Stimulated activated CD4-positive, alpha-beta T cell treated with anti-CD3 and anti-CD28 coated beads, TNF-alpha, amount 100 ng/mL, for 1 hour (primary cell): Measurements from ENCODE around the gene MSL2.
"Not testable (repeated sequence)": the region's sequence is repeated elsewhere in the genome, so short reads cannot be mapped to it uniquely, and the experiment has no call there.

Experiments
- DNase-seq, 3 donors: peaks; one replicate each; pipeline ENCODE4 v3.0.0-alpha.2; 2020; ENCODE audit warnings: low read depth in 3 of 3, low spot score in 1 of 3

Gene MSL2

DNA sequence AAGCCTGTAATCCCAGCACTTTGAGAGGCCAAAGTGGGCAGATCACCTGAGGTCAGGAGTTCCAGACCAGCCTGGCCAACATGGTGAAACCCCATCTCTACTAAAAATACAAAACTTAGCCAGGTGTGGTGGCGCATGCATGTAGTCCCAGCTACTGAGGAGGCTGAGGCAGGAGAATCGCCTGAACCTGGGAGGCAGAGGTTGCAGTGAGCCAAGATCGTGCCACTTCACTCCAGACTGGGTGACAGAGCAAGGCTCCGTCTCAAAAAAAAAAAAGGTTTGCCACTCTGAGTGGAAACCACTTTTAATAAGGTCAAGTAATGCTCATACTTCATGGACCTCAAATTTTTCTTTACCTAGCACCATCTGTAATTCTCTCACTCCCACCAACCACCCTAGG, 51.7 kb downstream of the MSL2 start:
- DNase-seq = not testable (repeated sequence)

DNA sequence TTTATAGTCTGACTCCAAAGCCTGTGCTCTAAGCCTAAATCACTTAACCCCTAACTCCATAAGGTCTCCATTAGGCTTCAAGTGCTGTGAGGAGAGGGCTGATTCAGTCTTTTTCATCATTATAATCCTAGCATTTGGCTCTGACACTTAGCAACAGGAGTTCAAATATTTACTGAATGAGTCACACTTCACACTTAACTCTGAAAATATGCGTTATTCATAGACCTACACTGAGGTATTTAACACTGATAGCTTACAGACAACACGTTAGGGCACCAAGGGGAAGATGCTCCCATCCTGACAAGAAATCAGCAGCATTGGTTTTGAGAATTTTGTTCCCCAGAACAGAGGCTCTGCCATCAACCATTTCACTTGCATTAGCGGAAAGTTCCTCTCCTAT, 53.5 kb downstream of the MSL2 start:
- DNase-seq = no peak

GRCh38 chr3:136141891-136142290, 54.2 kb downstream of the MSL2 start:
- DNase-seq = no peak

GRCh38 chr3:136141291-136141785, 54.8 kb downstream of the MSL2 start:
- no peak for DNase-seq

DNA sequence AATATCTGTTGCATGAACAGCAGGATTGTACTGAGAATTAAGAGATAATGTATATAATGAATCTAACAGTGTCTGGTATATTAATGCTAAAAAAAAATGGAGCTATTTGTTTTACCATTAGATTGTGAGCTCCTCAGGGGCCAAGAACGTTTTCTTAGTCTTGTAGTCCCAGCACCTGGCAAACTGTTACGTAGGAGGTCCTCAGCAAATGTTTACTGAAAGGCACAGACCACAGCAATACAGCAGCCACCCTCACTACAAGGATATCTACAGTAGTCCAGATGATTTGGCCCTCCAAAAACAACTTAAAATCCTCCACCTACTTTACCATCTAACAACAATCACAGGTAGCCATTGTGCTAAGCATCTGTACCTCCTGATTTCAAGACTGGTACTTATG, 59.7 kb downstream of the MSL2 start:
- no peak for DNase-seq

DNA sequence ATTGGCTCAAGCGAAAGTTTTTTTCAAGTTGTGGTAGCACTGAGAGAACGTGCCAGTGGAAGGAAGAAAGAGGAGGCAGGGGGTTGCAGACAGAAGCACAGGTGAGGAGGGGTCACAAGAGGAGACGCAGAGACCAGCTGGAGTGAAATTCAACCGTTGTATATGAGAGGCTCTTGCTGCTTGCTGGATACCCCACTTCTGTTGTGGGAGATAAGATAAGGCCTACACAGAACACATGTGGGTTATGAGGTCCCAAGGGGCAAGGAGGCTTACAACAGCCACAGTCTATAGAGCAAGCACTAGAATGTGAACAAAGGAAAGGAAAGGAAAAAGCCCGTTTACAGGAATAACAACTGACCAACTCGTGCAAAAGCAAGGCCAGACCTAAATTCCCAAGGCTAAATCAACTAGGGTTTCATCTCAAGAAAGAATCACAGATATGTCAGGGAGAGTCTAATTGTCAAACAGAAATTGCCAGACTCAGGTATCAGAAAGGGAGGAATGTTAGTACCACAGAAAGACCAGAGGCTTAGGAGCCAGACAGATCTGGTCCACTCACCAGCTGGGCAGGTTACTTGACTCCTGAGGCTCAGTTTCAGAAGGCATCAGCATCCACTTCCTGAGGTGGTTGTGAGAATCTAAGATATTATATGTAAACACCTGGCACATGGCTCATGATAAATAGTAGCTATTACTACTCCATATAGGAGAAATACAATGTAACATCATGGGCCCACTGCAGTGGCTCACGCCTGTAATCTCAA, 60.9 kb downstream of the MSL2 start:
- DNase-seq = no peak

DNA sequence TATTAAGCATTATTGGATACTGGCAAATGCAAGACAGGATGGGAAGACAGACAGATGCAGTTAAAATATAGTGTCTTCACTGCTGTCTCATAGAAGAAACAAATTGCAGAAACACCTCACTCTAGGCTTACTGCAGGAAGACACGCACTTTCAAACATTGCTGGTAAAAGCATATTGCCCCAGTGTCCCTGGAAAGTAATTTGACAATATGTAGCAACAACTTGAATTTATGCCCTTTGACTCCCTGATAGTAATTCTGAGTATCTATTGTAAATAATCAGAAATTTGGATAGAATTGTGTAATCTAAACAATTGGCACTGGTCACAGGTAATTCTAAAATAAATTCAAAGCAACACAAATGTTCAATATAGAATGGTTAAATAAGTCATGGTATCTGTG, 62.0 kb downstream of the MSL2 start:
- no peak for DNase-seq

DNA sequence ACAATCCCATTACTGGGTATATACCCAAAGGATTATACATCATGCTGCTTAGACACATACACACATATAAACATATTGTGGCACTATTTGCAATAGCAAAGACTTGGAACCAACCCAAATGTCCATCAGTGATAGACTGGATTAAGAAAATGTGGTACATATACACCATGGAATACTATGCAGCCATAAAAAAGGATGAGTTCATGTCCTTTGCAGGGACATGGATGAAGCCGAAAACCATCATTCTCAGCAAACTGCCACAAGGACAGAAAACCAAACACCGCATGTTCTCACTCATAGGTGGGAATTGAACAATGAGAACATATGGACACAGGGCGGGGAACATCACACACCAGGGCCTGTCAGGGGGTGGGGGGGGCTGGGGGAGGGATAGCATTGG, 64.5 kb downstream of the MSL2 start:
- not testable (repeated sequence) for DNase-seq

- no peak for DNase-seq
Observed at GRCh38 chr3:136122006-136122405, 74.1 kb downstream of the MSL2 start.

GRCh38 chr3:136120373-136121348, 75.5 kb downstream of the MSL2 start:
- no peak for DNase-seq

DNA sequence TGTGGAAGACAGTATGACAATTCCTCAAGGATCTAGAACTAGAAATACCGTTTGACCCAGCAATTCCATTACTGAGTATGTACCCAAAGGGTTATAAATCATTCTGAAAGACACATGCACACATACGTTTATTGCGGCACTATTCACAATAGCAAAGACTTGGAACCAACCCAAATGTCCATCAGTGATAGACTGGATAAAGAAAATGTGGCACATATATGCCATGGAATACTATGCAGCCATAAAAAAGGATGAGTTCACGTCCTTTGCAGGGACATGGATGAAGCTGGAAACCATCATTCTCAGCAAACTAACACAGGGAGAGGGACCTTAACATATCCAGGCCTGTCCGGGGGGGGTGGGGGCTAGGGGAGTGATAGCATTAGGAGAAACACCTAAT, 76.4 kb downstream of the MSL2 start:
- DNase-seq = not testable (repeated sequence)

GRCh38 chr3:136119332-136119731, 76.8 kb downstream of the MSL2 start:
- DNase-seq = not testable (repeated sequence)

DNA sequence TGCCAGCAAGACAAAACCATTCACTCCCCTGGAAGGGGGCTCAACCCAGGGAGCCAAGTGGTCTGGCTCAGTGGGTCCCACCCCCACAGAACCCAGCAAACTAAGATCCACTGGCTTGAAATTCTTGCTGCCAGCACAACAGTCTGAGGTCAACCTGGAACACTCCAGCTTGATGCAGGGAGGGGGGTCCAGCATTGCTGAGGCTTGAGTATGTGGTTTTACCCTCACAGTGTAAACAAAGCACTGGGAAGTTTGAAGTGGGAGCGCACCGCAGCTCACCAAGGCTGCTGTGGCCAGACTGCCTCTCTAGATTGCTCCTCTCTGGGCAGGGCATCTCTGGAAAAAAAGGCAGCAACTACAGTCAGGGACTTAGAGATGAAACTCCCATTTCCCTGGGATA, 81.7 kb downstream of the MSL2 start:
- DNase-seq = no peak

DNA sequence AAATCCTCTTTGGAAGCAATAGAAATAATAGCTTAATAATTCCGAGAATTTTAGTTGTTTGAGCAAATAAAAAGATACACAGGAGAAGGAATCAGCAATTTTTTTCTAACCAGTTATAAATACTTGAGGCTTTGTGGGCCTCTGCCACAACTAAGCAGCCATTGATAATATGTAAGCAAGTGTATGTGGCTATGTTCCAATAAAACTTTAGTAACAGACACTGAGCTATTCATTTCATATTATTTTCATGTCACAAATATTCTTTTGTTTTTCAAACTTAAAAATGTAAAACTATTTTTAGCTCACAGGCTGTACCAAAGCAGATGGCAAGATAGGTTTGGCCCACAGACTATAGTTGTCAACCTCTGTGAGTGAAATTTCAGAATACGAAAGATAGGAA, 85.7 kb downstream of the MSL2 start:
- DNase-seq = no peak

- DNase-seq = no peak
Observed at GRCh38 chr3:136109499-136109898, 86.6 kb downstream of the MSL2 start.

GRCh38 chr3:136106101-136106500, 90.0 kb downstream of the MSL2 start:
- DNase-seq = no peak

DNA sequence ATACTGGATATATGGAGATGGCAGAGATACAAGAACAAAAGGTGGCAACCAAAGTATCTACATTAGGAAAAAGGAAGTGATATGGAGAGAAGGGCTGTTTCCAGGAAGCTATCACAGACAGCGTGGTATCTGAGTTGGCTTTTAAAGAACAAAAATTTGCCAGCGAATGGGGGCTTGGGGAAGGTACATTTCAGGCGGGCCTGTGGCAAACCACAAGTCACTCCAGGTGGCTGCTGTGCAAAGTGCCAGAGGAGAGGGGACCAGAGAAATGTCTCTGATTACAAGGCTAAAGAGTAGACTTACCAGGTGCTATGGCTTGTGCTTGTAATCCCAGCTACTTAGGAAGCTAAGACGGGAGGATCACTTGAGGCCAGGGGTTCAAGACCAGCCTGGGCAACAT, 91.1 kb downstream of the MSL2 start:
- no peak for DNase-seq
